ENCODE results near the gene MAP2K3.
A peak's percentile ranks its signal among the peaks of the same experiment; 100 is the strongest.

The MAP2K3 gene

DNA sequence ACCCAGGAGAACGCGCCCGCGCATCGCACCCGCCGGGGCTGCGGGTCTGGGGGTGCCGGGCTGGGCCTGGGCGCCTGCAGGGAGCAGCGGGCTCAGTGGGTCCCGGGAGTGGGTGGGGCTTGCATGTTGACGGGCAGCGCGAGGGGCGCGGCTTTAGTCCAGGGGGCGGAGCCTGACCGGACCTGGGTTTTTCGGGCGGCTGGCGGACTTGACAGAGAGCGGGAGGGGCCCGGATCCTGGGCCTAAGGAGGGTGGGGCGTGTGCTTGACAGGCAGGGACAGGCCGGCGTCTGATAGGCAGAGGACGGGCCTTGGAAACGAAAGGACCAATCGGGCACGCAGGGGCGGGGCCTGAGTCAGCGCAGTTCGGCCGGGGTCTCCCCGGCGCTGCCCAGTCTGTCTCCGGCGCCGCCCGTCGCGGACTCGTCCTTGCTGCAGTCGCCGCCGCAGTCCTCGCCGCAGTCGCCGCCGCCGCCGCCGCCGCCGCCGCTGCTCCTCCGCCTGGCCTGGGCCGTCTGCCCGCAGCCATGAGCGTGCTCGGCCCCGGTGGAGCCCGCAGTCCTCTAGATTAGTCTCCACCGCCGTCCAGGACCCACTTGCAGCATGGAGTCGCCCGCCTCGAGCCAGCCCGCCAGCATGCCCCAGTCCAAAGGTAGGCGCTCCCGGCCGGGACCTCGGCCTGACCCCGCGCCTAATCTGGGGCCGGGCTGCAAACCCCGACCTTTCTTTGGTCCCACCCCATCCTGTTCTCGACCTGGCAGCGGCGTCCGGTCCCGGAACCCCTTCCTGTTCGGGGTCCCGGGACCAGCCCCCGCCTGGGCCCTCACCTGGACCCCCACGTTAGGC, at the start of gene MAP2K3:
Gene MAP2K3, plus strand, starts transcription at position 393 of the 845 bp plus-strand sequence. Its CDS starts 210 bp downstream, at position 603.
- peak; percentile 96 for DNase-seq

DNA sequence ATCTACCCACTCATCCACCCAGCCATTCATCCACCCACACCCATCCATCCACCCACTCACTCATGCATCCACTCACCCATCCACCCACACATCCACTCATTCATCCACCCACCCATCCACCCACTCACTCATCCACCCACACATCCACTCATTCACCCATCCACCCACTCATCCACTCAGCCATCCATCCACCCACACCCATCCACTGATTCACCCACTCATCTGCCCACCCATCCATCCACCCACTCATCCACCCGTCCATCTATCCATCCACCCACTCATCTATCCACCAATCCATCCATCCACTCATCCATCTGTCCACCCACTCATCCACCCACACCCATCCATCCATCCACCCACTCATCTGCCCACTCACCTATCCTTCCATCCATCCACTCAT, 48.6 kb upstream of the MAP2K3 start:
- no peak for DNase-seq

DNA sequence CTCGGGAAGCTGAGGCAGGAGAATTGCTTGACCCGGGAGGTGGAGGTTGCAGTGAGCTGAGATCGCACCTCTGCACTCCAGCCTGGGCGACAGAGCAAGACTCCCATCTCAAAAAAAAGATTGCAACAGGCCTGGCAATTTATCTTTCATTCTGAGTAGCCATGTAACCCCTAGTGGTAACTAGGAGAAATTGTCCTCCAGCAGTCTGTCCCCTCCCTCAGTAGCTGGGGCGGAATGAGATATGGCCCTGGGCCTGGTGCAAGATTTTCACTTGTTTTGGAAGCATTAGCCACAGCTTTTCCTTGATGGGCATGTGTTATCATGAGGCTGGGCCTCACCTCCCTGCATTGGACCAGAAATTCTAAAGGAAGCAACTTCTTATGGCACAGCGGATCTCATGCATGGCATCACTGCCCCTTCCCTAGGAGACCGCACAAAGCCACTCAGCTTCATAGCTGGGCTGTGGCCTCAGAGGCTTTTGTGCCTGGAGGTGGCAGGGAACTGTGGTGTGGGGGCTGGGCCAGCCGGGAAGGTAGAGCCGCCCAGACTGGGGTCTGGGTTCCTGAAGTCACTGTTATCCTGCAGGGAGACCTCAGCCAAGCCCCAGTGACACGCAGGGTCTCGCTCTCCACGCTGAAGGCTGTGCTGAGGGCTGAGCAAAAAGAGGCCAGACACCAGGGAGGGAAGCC, 44.7 kb upstream of the MAP2K3 start:
- DNase-seq: no peak

DNA sequence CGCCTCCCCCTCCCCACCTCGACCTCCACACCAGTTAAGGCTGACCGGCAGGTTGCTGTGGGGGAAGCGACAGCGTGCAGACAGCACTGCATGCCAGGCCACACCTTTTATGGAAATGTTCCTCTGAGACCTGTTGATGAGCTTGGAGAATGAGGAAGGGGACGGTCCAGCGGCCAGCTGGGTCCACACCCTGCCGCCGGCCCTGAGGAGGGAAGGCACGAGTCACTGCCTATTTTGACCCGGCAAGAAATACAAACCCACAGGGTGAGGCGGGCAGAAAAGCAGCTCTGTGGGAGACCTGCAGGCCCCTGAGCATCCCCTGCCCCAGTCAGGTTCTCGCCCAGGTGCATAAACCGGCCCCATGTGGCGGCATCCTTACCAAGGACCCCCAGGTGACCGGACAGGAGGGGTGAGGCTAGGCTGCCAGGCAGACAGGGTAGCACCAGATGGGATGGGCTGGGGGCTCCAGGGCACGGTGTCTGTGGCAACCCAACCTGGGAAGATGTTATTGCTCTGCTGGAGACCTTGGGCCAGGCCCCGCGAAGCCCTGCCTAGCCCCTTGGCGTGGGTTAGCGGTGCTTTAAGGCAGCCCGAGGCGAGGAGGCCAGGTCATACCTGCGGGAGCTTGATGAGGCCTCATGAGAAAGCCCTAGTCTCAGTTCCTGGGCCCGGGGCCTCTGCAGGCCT, 44.0 kb upstream of the MAP2K3 start:
- DNase-seq: no peak

DNA sequence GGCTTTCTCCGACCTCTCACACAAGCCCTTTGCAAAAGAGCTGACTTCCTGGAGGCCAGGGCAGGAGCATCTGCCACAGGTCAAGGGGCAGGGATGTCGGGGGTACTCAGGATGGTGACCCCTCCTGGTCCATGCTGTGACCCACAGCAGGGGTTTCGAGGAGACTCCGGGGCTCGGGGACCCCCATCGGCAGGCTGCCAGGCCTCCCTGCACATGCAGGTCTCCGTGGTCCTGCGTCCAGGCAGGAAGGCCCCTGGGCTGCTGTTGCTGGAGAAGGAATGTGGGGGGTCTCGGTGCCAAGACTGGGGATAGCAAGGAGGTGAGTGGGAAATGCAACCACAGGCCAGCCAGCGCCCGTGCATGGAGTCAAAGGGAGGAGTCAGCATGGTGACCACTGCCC, 42.9 kb upstream of the MAP2K3 start:
- DNase-seq: no peak

DNA sequence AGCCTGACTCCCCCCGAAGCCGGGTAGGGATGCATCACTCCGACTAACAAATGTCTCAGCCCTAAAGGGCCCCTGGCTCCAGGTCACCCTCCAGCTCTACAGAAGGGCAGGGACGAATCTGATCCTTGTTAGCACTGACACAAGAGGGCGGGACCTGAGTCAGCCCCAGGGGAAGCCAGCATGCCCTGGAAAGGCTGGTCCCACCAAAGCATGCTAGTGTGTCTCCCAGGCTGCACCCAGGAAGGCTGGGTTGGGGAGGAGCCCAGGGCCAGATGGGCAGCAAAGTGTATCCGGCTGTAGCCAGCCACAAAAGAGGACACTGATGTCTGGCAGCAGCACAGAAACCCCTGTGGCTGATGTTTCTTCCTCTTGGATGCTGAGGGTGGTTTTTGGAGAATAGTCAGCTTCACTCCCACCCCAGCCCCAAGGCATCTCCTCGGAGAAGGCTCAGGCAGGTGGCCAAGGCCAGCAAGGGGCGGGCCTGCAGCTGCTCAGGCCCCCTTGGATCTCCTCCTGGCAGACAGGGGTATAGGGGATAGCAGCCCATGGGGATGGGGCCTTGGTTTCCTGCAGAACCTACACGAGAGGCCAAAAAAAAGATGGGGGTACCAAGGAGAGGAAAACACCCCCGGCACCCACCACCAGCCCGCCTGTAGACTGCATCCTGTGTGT, 42.3 kb upstream of the MAP2K3 start:
- DNase-seq: no peak

DNA sequence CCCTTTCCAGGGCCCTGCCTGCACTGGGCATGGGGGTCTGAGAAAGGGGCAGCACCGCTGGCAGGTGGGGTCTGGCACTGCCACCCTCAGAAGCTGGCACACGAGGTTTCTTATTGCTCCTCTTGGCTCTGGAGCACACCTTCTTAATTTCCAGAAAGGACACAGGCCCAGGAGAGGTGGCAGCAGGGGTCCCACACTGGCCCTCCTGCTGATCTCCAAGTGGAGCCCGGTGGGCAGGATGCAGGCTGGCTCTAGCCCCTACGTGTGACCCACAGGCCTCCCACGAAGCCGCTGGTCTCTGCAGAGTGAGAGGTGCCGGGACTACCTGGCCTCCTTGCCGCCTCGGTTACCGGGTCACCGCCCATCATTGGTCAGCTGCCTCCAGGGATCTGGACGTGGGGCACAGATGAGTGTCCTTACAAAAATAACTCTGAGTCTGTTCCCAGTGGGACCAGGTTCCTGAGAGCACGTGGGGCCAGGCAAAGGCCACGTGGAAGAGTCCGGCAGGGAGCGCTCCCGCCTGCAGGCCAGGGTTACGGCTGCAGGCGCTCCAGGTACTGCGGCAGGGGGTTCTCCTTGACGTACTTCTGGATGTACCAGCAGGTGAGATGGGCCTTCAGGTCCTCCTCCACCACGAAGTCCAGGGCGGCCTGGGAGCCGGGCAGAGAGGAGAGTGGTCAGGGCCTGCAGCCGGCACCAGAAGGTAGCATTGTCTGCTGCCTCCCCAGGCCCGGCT, 41.6 kb upstream of the MAP2K3 start:
- DNase-seq: no peak

DNA sequence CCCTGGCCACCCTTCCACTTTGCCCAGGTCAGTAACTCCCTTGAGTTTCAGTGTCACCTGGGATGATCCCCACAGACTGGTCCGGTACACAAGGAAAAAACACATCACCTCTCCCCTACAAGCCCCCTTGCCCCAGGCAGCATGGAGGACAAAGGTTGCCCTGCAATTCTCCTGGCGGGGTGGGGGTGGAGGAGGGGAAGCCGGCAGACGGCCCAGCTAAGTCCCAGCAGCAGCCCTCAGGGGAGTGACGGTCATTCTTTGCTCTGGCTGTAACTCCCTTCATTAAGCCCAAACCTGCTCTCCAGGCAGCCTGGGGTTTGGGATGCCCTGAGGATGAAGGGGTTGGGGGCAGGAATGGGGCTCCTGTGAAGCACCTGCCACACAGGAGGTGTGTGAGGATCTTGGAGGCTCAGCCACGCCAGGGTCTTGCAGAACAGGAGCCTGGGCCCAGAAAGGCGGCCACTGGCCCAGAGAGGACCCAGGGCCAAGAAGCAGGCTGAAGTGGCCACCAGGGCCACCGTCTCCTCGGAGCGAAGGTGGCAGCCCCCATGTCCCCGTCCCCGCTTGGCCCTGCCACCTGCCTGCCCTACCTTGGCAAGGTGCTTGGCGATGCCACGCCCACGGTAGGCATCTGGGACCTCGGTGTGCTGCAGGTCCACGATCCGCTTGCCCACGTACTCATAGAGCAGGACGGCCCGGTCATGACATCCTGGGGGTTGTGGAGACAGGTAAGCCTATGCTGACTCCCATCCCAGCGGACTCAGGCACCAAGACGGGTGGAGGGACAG, 40.8 kb upstream of the MAP2K3 start:
- DNase-seq: no peak

DNA sequence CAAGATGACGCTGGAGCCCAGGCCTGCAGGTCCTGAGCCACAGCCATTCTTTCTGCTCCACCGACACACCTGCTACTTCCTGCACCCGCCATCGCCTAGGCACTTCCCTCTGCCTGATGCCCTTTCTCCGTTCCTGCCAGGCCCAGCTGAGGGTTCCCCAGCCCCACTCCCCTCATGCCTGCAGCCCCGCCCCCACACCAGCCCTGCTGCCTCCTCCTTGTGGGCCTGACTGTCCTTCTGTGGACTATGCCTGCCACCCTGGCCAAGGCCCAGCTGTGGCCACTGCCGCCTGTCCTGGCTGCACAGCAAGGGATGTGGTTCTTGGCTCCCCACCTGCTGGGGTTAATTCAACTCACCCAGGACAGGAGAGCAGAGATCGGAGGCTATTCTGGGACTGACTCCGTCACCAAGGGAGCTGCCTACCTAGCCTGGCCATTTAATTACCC, 38.8 kb upstream of the MAP2K3 start:
- no peak for DNase-seq

DNA sequence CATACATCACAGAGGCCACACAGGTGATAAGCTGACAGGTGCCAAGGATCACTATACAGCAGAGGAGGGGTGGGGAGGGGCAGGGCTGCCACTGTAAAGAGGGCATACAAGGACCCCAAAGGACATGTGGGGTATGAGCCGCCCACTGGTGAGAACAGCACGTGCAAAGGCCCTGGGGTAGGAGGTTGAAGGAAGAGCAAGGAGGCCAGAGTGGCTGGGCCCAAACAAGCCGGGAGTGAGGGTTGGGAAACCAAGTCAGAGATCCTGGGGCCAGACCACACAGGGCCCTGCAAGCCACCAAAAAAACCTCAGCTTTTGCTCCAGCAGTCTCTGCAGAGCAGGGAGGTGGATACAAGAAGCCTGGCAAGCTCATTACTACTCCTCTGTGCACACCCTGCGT, 37.8 kb upstream of the MAP2K3 start:
- no peak for DNase-seq

DNA sequence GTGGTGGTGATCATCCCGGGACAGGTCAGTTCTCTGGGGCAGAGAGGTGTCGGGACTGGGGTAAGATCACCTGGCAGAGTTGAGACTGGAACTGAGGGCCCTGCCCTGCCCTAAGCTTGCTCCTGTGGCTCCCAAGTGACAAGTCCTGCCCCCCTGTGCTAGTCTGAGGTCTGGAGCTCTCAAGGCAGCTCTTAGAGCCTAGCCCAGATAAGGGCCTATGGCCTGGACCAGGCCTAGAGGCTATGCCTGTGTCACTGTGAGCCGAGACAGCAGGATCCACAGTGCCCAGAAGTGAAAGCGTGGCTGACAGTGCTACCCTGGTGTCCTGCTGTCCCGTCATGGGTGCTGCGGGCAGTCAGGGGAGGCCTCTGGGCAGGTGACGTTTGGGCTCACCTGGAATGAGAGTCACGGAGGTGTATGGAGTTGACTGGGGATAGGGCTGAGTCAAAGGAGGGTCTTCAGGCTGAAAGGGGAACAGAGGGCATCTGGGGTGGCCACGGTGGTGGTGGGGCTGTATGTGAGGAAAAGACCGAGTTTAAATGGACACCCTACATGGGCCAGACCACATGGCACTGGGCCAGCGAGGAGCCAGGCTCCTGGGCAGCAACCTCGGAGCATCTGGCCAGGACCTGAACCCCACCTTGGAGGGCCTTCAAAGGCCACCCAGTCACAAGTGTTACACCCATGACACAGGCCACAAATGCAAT, 36.8 kb upstream of the MAP2K3 start:
- no peak for DNase-seq

DNA sequence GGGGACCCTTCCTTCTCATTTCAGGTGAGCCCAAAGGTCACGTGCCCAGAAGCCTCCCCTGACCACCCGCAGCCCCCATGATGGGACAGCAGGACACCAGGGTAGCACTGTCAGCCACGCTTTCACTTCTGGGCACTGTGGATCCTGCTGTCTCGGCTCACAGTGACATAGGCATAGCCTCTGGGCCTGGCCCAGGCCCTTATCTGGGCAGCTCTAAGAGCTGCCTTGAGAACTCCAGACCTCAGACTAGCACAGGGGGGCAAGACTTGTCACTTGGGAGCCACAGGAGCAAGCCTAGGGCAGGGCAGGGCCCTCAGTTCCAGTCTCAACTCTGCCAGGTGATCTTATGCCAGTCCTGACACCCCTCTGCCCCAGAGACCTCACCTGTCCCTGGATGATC, 36.0 kb upstream of the MAP2K3 start:
- no peak for DNase-seq

DNA sequence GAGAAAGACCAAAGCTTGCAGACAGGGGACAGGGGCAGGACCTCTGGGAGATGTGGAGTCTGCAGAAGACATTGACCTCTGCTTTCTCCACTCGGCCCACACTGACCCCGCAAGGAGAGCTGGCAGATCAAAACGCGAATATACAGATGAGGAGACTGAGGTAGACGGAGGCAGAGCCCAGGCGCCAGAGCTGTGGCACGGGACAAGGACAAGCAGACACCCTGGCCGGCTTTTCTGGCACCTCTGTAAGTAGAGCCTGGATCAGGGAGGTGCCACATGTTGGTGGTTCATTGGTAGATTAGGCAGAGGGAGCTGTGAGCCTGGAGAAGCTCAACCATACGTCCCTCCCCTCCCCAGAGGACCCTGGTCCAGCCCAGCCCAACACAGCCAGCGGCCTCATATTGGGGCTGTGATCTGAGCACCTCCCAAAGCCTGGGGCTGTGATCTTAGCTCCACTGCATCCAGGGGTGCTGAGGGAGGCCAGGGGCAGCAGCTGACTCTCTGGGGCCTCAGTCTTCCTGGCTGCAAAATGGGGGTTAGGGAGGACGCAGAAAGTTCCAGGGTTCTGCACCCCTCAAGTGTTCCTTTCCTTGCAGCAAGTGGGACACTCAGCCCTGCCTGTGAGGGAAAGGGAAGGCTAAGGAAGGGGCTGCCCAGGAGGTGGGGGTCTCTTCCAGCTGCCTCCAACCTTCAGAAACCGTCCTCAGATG, 35.3 kb upstream of the MAP2K3 start:
- DNase-seq: no peak

DNA sequence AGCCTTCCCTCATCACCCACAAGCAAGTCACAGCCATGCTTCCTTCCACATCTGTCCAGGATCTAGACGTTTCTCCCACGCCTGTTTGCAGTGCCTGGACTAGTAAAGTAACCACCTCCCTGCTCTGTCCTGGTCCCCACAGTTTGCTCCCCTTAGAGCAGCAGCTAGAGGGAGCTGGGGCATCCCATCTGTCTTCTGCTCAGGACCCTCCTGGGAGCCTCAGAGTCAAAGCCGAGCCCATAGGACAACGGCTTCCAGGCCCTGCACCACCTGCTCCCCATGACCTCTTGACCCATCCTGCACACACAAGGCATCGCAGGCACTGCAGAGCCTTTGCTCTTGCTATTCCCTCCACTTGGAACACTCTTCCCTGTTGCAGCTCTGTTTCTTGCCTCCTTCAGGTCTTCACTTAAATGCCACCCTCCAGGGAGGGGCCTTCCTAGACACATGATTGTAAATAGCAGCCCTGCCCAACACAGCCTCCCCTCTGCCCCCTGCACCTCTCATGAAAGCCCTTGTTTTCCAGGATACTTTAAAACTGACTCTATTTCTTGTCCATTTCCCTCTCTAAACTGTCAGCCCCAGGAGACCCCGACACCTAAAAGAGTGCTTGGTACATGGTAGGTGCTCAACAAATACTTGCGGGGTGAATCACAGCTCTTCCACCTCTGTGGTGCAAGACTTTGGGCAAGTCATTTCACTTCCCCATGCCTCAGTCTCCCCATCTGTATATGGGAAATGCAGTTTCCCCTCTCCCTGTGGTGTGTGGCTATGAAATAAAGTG, 34.4 kb upstream of the MAP2K3 start:
- DNase-seq: no peak

DNA sequence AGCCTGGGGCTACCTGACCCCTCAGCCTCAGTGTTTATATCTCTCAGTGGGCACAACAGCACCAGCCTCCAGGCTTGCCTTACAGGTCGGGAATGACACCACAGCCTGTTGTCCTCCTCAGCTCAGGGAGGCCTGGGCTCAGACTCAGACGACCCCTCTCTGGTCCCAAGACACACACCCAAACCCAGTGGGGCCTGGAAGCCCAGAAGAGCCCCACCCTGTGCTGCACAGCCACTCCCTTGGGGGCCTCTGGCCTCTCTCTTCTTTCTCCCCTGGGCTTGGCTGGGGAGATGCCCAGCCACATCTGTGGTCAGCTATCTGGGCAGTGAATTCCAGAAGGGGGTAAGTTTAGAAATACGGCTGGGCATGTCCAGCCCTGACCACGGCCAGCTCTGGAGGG, 33.7 kb upstream of the MAP2K3 start:
- DNase-seq: no peak

DNA sequence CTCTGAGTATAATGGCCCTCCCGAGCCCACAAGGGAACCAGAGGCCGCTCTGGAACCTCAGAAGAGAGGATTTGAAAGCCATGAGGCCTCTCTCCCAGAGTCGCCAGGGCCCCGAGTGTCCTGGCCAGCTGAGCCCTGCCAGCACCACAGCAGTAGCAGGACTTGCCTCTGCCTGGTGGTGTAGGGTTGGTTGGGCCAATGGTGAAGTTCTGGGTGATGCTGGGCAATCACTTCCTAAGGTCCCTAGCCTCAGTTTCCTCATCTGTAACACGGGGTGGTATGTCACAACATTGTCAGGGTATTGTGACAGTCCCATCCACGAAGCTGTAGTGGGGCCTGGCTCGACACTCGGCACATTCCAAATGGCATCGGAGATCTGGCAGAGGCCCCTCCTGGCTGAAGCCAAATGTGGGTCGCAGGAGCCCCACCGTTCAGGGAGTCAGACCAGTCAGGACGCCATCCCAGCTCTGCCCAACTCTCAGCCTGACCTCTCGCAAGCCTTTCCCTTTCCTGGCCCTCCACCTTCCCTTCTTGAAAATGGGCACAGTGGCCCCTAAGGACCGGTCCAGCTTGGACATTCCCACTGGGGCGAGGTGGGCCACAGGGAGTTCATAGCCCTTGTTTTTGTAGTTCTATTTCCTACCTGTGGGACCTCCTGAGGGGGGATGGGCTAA, 33.0 kb upstream of the MAP2K3 start:
- no peak for DNase-seq

DNA sequence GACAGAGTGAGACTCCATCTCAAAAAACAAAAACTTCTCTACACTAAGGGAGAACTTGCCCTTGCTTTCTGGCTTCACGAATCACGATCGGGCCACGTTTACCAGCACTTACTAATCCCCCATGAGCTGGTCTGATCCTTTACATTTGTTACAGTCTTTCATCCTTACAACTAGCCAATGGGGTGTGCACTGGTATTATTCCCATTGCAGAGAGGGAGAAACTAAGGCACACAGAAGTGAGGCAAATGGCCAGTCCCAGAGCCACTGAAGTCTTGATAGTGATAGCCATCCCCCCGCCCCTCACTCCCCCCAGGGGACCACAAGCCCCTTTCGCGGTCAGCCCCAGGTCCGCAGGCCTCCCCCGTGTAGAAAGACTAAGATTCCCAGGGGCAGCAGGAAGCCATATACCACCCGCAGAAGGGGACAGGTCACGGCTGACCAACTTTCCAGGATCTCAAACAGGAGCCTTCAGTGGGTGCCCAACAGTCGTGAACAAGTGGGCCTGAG, 32.2 kb upstream of the MAP2K3 start:
- no peak for DNase-seq

DNA sequence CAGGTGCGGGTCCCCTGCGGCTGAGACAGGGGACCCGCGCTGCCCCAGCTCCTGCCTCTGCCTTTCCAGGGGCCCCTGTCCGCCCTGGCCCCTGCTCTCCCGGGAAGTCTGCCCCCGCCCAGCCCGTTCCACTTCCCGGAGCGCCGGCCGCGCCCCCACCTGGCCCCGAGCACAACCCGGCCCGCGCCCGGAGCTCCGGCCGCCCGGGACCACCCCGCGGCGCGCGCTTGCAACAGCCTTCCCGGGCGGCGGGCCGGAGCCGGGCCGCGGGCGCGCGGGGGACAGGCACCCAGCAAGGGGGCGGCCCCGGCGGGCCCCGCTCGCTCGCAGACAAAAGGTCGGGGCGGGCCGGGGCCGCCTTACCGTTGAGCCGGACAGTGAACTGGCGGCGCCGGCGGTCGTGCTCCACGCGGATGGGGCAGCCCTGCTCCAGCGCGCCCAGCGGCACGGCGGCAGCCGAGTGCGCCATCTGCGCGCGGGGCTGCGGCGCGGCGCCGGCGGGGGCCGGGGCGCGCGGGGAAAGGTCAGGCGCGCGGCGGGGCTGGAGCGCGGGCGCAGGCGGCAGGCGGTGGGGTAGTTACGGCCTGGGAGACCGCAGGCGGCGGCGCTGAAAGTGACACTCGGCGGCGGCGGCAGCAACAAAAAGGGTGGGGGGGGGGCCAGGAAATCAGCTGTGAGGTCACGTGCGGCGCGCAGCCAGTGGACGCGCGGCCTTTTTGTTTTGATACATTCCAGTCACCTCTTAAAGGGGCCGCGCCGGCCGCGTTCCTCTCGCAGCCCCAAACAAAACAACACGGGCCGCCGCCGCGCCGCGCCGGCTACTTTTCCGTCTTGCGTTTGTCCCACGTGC, 31.5 kb upstream of the MAP2K3 start, which contains the start of gene NATD1:
Gene NATD1, minus strand, starts transcription at position 615 of the 850 bp plus-strand sequence. Its CDS starts 146 bp downstream, at position 469.
- DNase-seq: peak; percentile 62

Measured in NCI-H1092 (cell line).